Heart left ventricle (tissue), 16 donors: ENCODE data around the gene FAM181A. TPM values are rescaled to one million over a fixed set of nuclear protein-coding genes. Genes with fewer than 3 reads are reported as not detected.

Experiments used
- ATAC-seq, 4 donors: fragments of 200-7000 bp; cut with Tn5 transposase; one replicate each; pipeline ENCODE4 v1.9.1; 2020 to 2022; ENCODE audit warnings: moderate library complexity in 4 of 4, mild to moderate bottlenecking in 3 of 4, moderate number of reproducible peaks in 1 of 4
- DNase-seq, 5 donors: peaks; one replicate each; pipeline ENCODE4 v3.0.0-alpha.2; 2020
- H3K27ac ChIP-seq, 12 donors: fragments of 200-600 bp; sonication (generic) in 4 of 12; one replicate each; pipeline versions ENCODE4 v1.5.0 to v1.8.0; 2016 to 2022; ENCODE audit warnings: mild to moderate bottlenecking in 2 of 12
- H3K27me3 ChIP-seq, 9 donors: fragments of 200-600 bp; sonication (generic) in 2 of 9; one replicate each; pipeline versions ENCODE4 v1.5.1 to v1.8.0; 2016 to 2022; ENCODE audit warnings: mild to moderate bottlenecking in 3 of 9
- H3K36me3 ChIP-seq, 9 donors: fragments of 200-600 bp; sonication (generic) in 2 of 9; one replicate each; pipeline versions ENCODE4 v1.5.0 to v1.8.0; 2018 to 2022; ENCODE audit warnings: mild to moderate bottlenecking in 2 of 9
- H3K4me1 ChIP-seq, 12 donors: fragments of 200-600 bp; sonication (generic) in 4 of 12; one replicate each; pipeline versions ENCODE4 v1.5.0 to v1.8.0; 2016 to 2022; ENCODE audit warnings: mild to moderate bottlenecking in 3 of 12
- H3K4me3 ChIP-seq, 12 donors: fragments of 200-600 bp; sonication (generic) in 4 of 12; one replicate each; pipeline versions ENCODE4 v1.5.0 to v1.8.0; 2017 to 2022; ENCODE audit warnings: mild to moderate bottlenecking in 9 of 12, moderate library complexity in 4 of 12
- H3K9me3 ChIP-seq, 12 donors: fragments of 200-600 bp; sonication (generic) in 4 of 12; one replicate each; pipeline versions ENCODE4 v1.5.0 to v1.8.0; 2016 to 2022; ENCODE audit warnings: mild to moderate bottlenecking in 1 of 12
- CTCF ChIP-seq, 12 donors: fragments of 200-600 bp; sonication (generic) in 4 of 12; IDR thresholded peaks; one replicate each; pipeline versions ENCODE4 v1.5.0 to v1.8.0; 2018 to 2022; ENCODE audit warnings: antibody characterized with exemption in 12 of 12, mild to moderate bottlenecking in 5 of 12
- POLR2A ChIP-seq, 2 donors: fragments of 450-650 bp; IDR thresholded peaks; one replicate each; pipeline ENCODE4 v1.6.1; 2017; ENCODE audit warnings: antibody characterized with exemption in 2 of 2, mild to moderate bottlenecking in 2 of 2, moderate library complexity in 2 of 2
- WGBS, 4 donors: extraction: QIAGEN DNeasy Blood & Tissue Kit in 2 of 4; methylation state at CpG; one replicate each; pipeline versions ENCODE4 v1.1.5 to v1.1.7; 2013 to 2018; 5-methylcytosine and 5-hydroxymethylcytosine counted together
- intact Hi-C, 10 donors: fragments of 100-400 bp; cut with DNase I; formaldehyde crosslinking; loops; one replicate each; pipeline versions ENCODE4 v1.11.1 to v1.14.2; 2022
- polyA plus RNA-seq, 2 donors: library from polyadenylated mRNA; stranded (reverse); fragments of 200-250 nt; gene quantifications; one replicate each; pipeline ENCODE4 v1.2.3, GENCODE V29; 2013
- total RNA-seq, 9 donors: library from RNA; depleted of rRNA in 2 of 9; stranded (reverse); fragments of >200 nt in 2 of 9; fragmentation: NEBNext Ultra II Directional in 3 of 9; extraction: Animal tissue kit (Norgen Biotek cat#: 25700) in 3 of 9; gene quantifications; one replicate each; pipeline versions ENCODE4 v1.1.0 to v1.2.4, GENCODE V29; 2016 to 2023
- donor health status: ischemic (EF 13 %, LVEDD 7.1; RV severe dilation, severe dysfunction).
- donor health status: healthy with polysubstance abuse.
- donor health status: DM: no; HTN: yes; CAD: no.
- donor health status: DM: no; HTN: no; CAD: no.
- donor health status: ischemic (EF 25% LVEDD 6.9; RV normal size, moderate dysfunction).
- donor health status: ischemic (EF 25% LVEDD 5.7; RV mildly dilated, moderate dysfunction).
- donor health status: healthy.
- donor health status: DM: yes; HTN: yes; CAD: no.
- donor health status: ischemic (EF 35%, LVEDD 5.7; RV mildly dilated, moderate dysfunction).
- donor health status: nonischemic (EF 11% LVEDD 7.7; RV severe dilation, severe dysfunction).
- donor health status: DM: yes; HTN: yes; CAD: no.
- donor health status: PGD.
- donor health status: ischemic (EF 29% LVEDD 5.4; RV normal size, mild dysfunction).
- donor health status: nonischemic (EF 23%, LVEDD 6.1; RV moderate dilation, normal function).

The FAM181A gene
- total and polyA plus RNA-seq, 11 donors: not detected

- peaks cover 0 to 14% (median 0%) of the 10 kb centered on the region in 9 donors for H3K36me3 ChIP-seq
- H3K27ac ChIP-seq: peak overlapping the region in 8 of 12 donors; percentile 28 to 97 (median 92)
- H3K9me3 ChIP-seq: no peaks in the 10 kb centered on the region
- H3K4me3 ChIP-seq: no peak overlapping the region
- intact Hi-C loops: no loop called here
- ATAC-seq (no peak), DNase-seq (no peak)
- H3K4me1 ChIP-seq: peaks cover 0 to 95% (median 58%) of the 10 kb centered on the region in 12 donors
- WGBS, 4 donors: 61 to 73% (median 66%) methylated on average over 10 of the region's 10 CpGs
- H3K27me3 ChIP-seq: no peaks in the 10 kb centered on the region
- TF ChIP-seq POLR2A (IDR thresholded peaks at IDR 0.05) (no peak), CTCF (IDR thresholded peaks at IDR 0.05) (no peak)
These were observed 40.6 kb downstream of the FAM181A start for GRCh38 chr14:93967637-93968250.

- no peaks in the 10 kb centered on the region for H3K27me3 ChIP-seq
- H3K9me3 ChIP-seq: no peaks in the 10 kb centered on the region
- peak overlapping the region in 10 of 12 donors; percentile 26 to 97 (median 78) for H3K27ac ChIP-seq
- DNase-seq: peak in 3 of 5 donors; percentile 46 to 70 (median 64)
- H3K36me3 ChIP-seq: peaks cover 0 to 2% (median 0%) of the 10 kb centered on the region in 9 donors
- 24 to 36% (median 32%) methylated on average over 11 to 12 of the region's 12 CpGs for WGBS, 4 donors
- H3K4me3 ChIP-seq: no peak overlapping the region
- TF ChIP-seq CTCF (IDR thresholded peaks at IDR 0.05): no peak
- no peak for TF ChIP-seq POLR2A (IDR thresholded peaks at IDR 0.05)
- peaks cover 0 to 94% (median 50%) of the 10 kb centered on the region in 12 donors for H3K4me1 ChIP-seq
- ATAC-seq: peak in 2 of 4 donors; percentile 14 to 19
- intact Hi-C loops: no loop called here
These were observed 42.1 kb downstream of the FAM181A start for GRCh38 chr14:93969082-93969828.

- 39 to 44% (median 41%) methylated on average over 9 of the region's 9 CpGs for WGBS, 4 donors
These were observed 43.4 kb downstream of the FAM181A start for GRCh38 chr14:93970585-93970964.

More at GRCh38 chr14:93970585-93970964, 43.4 kb downstream of the FAM181A start:
- peak overlapping the region in 11 of 12 donors; percentile 6 to 57 (median 32) for H3K4me3 ChIP-seq
- TF ChIP-seq CTCF (IDR thresholded peaks at IDR 0.05) (peak in 6 of 12 donors; percentile 21 to 30 (median 25)), POLR2A (IDR thresholded peaks at IDR 0.05) (no peak)
- peaks cover 0 to 93% (median 46%) of the 10 kb centered on the region in 12 donors for H3K4me1 ChIP-seq
- ATAC-seq (peak in 1 of 4 donors; percentile 27), DNase-seq (no peak)
- intact Hi-C loops: no loop called here
- H3K27ac ChIP-seq: peak overlapping the region in 10 of 12 donors; percentile 26 to 97 (median 78)
- no peaks in the 10 kb centered on the region for H3K27me3 ChIP-seq
- H3K9me3 ChIP-seq: no peaks in the 10 kb centered on the region
- peaks cover 0 to 2% (median 0%) of the 10 kb centered on the region in 9 donors for H3K36me3 ChIP-seq
